GM15510 (cell line): ENCODE data around the gene DFFA.

Experiments
- POLR2A ChIP-seq: IDR thresholded peaks from 3 replicates; pipeline ENCODE4 v1.6.1; 2011; ENCODE audit warnings: borderline replicate concordance; ENCODE audit not compliant: insufficient read length; ENCODE audit errors: extremely low read depth

The DFFA gene

DNA sequence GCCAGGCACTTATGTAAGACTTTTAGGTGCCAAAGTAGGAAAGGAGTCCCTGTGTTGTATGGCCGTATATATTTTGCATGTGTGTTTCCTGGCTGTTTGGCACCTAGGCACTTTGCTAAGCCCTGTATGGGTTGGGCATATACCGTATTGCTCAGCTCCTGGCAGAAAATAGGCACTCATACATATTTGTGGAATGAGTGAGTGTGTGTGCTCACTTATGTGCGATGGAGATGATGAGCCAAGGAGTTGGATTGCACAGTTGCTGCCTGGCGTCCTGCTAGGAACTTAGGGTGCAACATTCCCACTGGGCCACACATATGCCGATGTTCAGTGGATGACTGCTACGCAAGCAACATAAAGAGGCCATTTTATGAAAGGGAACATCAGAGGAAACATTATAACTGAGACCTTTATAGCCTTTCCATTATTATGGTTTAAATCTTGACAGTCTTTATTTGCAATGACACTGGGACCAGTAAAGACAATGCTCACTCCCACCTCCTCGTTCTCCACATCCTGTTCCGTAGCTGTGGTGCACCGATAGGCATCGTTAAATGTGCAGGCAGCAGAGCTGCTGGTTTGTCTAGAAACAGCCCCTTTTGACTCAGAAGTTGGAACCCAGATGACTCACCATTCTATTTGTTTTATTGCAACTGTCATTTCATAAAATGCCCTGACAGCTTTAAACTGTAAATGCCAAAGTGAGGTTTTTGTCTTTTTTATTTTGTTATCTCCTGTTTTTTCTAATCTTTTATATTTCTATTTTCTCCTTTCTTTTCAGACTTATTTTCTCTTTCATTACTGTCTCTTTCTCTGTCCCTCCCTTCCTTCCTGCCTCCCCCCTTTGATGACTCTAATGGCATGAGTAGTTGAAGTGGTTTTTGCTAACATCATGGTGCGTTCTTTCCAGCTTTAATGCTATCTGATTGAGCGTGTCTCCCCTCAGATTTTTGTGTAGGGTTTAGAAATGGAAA lies 38.5 kb upstream of the DFFA start:
- no peak for TF ChIP-seq POLR2A

DNA sequence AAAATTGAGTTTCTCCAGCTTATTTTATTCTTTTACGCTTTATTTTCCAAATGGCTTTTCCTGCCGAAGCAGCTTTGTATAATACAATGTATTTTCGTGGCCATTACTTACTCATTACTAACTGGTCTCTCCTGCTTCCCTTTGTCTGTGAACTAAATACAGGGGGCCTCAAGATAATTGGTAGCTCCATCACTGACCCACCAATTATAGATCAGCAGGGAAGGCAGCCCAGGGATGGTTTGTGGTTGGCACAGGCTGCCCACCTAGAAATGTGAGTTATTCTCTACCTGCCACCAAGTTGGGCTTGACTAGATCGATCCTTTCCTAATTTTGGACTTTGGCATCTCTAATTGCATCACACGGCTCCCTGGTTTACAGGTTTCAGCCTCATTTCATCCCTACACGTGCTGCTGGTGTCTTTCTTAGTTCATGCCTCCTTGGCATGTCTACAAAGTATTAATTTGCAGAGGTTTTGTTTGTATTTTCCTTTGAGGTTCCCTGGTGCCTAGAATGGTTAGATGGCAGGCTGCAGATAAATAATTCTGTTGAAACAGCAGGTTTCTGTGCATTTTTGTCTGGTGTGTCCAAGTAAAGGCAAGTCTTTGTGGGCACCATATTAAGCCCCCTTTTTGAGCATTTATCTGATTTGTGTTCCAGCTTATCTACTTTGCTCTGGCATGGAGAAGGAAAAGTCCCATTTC lies 37.6 kb upstream of the DFFA start:
- no peak for TF ChIP-seq POLR2A

DNA sequence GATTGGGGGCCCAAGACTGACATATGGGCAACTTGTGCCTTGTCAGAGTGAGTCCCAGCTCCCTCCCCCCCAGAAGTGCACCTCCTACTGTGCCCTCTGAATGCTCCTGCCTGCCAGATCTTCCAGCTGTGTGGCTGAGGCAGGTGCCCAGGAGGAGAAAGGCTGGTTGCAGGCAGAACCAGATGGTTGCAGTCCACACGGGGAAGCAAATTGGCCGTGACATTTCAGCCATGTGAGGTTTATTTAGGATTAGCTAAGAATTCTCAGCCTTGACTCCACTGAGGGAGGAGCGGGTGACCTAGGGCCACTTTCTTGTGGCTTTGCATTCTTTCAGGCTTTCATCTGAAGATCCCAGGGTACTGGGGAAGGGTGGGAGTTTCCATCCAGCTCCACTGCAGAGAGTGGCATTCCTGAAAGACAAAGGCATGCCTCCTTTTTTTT lies 36.2 kb upstream of the DFFA start:
- no peak for TF ChIP-seq POLR2A

DNA sequence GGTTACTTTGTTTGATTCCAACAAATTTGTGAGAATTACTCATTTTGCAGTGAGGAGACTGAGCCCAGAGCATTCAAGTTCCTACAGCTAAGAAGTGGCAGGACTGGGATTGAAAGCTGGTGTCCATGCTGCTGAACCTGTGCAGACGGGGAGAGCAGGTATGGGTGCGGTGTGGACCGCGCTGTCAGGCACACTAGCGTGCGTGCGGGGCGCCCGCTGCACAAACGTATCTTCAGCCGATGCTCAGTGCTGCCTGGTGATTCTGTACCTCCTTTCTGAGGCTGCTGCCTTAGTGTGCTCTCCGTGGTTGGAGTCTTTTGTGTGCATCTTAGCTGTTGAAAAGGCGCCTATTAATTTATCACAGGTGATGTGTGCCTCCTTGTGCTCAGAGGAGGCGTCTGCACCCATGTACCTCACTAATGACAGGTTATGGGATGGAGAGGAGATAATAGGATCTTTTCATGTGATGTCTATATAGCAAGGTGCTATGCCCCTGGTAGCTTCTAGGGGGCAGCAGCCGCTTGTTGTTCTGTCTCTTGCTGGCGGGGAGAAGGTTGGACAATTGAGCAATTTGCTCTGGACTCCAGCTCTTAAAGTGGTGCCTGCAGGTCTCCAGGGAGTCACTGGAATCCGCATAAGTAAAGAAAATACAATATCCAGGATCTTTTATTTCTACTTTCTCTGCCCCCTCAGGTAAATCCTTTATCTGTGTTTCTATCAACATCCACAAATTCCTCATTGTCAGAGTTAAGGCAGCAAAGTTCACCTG lies 35.0 kb upstream of the DFFA start:
- no peak for TF ChIP-seq POLR2A

DNA sequence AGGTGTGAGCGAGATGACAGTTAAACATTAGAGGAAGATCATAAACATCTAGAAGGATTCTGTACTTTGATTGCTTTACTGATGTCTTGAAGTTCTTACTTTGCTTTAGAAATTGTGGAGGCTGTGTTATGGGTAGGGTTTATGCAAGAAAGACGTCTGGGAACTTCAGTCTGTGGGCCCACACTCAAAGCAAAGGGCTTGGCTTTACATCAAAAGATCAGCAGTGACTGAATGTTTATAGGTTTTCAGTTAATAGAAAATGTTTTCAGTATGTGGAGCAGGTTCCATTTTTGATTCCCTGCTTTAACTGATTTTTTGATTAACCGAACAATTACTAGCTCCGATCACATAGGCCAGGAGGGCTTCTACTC lies 34.3 kb upstream of the DFFA start:
- TF ChIP-seq POLR2A = no peak

DNA sequence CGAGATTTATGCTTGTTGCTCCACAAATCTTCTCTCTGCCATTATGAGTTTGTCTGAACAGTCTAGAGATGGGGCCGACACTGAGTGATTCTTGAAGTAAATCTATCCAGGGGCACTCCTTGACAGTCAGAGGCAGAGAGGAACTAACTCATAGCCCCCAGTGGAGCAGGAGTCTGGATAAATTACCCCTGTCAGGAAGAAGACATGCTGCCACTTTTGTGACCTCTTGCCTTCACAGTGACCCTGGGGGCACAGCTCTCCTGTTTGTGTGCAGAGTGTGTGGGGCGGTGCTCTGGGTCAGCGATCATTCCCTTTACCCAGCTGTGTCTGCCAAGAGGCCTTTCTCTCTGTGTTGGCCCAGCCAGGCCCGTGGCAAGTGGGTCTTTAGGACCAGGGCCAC lies 31.9 kb upstream of the DFFA start:
- no peak for TF ChIP-seq POLR2A

DNA sequence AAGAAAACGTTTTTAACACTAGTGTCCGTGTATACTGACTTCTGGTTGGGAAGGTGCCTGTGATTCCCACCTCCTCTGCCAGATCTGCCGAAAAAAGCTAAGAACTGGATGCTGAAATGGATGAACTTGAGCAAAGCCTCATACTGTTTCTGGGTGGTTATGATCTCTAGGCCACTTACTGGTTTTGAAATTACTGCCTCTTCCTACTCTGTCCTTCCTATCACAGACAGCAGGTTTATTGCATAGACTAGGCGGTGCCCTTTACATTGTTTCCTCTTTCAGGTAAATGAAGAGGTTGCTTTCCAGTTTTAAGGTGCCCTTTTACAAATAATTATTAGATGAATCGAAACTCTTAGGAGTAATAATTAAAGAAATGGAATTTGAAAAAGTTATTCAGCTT lies 29.9 kb upstream of the DFFA start:
- no peak for TF ChIP-seq POLR2A

DNA sequence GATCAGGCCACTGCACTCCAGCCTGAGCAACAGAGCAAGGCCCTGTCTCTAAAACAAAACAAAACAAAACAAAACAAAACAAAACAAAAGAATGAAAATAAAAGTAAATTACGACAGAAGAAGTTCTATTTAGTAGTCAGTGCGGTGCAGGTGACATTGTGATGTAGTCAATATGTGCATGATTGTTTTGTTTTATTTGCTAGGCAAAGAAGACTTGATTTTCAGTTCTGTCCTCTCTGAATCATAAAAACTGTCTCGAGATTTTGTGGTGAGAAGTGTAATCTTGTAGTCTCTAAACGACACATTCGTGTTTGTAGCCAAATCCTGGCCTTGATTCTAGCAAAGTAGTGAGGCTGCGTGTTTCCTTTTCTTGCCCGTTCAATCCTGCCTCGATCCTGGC lies 25.9 kb upstream of the DFFA start:
- TF ChIP-seq POLR2A = no peak

DNA sequence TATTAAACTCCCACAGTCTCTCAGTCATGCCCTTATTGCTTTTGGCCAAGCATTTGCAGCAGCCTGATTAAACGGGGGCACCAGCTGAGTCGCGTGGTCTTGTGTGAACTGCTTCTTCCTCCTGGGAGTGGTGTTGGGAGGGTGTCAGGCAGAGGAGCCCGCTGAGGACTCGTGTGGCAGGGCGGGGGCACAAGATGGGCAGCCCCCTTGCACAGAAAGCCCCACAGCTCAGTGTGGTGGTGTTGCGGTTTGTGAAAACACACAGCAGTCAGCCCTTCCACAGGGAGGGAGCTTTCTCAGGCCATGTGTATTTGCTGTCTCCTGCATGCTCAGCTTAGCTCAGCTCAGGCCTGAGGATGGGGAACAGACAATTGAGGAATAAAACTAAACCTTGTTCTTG lies 24.8 kb upstream of the DFFA start:
- no peak for TF ChIP-seq POLR2A

DNA sequence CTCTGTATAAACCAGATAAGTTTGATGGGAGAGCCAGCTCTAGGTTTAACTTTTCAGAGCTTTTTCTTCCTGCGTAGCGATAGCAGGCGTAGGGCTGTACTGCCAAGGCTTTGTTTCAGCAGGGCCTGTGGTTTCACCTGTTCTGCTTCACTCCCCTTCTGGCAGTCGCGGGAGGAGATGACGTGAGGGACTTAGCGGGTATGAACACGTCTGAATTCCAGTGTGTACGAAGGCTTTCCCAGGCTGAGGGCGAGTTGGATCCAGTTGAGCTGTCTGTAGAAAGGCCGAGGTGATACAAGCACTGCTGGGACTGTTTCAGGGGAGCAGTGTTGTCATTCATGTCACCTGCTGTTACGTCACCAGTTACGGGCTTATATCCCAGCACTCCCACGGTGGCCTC lies 23.6 kb upstream of the DFFA start:
- no peak for TF ChIP-seq POLR2A

DNA sequence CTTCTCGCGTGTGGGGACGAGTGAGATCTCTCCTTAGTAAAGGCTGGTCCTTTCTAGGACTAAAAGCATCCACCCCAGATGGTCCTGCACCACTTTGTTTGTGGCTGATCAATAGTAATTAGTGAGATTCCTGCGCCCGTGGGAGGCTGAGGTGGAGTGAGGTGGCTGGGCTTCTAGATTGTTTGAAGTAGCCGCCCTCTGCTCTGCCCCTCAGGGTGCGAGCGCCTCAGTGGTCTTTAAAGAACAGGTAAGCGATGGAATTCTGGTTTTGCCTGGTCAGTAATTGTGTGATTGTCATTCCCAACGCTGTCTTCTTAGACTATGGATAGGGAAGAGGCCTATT lies 23.1 kb upstream of the DFFA start:
- TF ChIP-seq POLR2A = no peak

DNA sequence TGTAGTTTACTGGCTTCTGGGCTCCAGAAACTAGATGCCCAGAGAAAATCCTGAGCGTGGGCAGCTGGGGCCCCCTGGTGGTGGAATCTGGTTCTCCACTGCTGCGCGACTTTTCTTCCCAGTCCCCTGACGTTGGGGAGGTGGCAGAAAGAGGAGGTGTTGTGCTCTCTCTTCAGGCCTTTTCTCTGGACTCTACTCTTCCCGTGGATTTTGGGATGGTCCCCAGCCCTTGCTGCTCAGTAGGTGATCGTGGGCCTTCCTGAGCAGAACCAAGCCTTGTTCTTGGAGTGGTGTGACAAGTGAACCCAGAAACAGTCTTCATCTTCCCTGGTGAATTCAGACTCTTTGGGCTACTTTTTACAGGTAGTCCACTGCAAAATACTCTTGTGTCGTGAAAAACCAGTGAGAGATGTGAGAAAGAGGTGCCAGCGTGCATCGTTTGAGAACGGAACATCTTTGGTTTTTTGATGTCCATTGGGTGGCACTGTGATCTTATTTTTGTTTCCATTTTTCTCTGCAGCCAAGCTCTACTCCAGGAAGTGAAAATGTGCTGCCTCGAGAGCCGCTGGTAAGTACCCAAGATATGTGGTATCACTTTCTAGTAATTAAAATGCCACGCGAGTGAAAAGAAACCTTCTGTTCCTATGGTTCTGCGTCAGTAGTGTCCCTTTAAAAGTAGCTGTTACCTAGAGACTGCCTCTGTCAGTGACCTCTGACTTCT lies 22.6 kb upstream of the DFFA start:
- TF ChIP-seq POLR2A = no peak

DNA sequence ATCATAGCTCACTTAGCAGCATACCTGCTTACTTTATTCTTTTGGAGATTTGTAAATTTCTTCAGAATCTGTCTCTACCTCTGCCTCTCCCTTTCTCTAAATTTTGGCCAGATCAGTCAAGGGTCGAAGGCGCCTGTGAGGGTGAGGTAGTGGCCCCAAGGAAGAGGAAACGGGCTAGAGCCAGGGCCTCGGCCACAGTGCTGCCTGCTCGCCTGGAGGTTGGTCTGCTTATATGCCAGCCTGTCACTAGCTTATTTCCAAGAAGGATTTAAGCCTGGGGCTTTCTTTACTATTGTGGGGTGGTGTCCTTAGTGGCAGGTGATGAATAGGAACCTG lies 22.1 kb upstream of the DFFA start:
- TF ChIP-seq POLR2A = no peak

DNA sequence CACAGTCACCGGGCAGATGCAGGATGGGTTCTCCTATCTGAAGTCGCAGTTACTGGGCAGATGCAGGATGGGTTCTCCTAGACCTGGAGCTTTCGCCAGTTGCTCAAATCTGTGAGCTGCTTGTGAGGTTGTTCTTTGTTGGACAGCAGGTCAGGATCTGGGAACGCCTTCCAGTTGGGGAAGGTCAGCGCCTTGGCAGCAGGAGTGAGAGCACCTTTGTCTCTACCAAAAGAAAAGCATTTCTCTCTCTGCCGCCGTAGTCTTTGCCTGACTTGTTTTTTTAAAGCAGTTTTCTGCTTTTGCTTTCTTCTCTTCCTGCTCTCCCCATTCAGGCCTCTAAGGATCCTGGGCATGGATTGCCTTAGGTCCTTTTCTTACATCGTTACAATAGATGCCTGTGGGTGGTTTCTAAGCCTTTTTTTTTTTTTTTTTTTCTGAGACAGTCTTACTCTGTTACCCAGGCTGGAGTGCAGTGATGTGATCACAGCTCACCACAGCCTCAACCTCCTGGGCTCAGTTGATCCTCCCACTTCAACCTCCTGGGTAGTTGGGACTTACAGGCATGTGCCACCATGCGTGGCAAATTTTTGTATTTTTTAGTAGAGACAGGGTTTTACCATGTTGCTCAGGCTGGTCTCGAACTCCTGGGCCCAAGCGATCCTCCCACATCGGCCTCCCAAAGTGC lies 18.1 kb upstream of the DFFA start:
- TF ChIP-seq POLR2A = no peak
